Measurements from ENCODE around the gene EFNA4. TPM values are rescaled to one million over a fixed set of nuclear protein-coding genes. Genes with fewer than 3 reads are reported as not detected.

The EFNA4 gene
- total and polyA plus RNA-seq, 2 of the 8 experiments (the other 6 are each of a cell fraction or from before 2014, with no cell fraction given), result 21.9 to 23.9 TPM

- Histone ChIP-seq H3K18ac (ENCODE audit: extremely low read depth, low read length) (peak overlapping the region; percentile 83; the same call in 1 of the 2 replicates), H4K8ac (ENCODE audit: extremely low read depth, insufficient read depth, low read length) (no peak overlapping the region), H3K36me3 (ENCODE audit: control insufficient read depth in 2 of 4, insufficient read depth in 4 of 4, low read length in 3 of 4) (peaks cover 0 to 29% (median 13%) of the 10 kb centered on the region in 4 experiments; a peak in 4 of 8 replicates), H3K23ac (ENCODE audit: insufficient read length) (no peak overlapping the region), H3K14ac (ENCODE audit: insufficient read length) (no peak overlapping the region), H3K79me2 (ENCODE audit: control insufficient read depth in 1 of 2, insufficient read depth in 2 of 2, low read length in 2 of 2) (peaks cover 0 to 9% of the 10 kb centered on the region in 2 experiments; a peak in 2 of 4 replicates), H3K4me2 (ENCODE audit: insufficient read depth in 1 of 2, low read depth in 2 of 2, low read length in 2 of 2) (peak overlapping the region; percentile 4 to 59; a peak in 2 of 4 replicates), H3K9ac (replicated peaks in 1 of 4; ENCODE audit: extremely low read depth in 1 of 4, low read depth in 3 of 4, low read length in 3 of 4) (no peak overlapping the region; a peak in 2 of 7 replicates), H2BK120ac (replicated peaks; ENCODE audit: low read depth, low read length) (no peak overlapping the region), H4K20me1 (replicated peaks in 1 of 2; ENCODE audit: control insufficient read depth in 1 of 2, insufficient read depth in 2 of 2, low read length in 2 of 2) (no peaks in the 10 kb centered on the region), H3K27me3 (replicated peaks in 1 of 4; ENCODE audit: control insufficient read depth in 3 of 4, extremely low read depth in 1 of 4, insufficient read depth in 3 of 4, low read length in 3 of 4) (0 out of 7 replicates have a peak, but pooled peaks cover 0 to 2% (median 0%) of the 10 kb centered on the region in 4 experiments), H2BK15ac (ENCODE audit: low read length) (peak overlapping the region; percentile 16; the same call in 1 of the 2 replicates), H3K27ac (ENCODE audit: low read depth, low read length) (peak overlapping the region; percentile 71; the same call in 1 of the 2 replicates), H2BK5ac (ENCODE audit: low read depth, low read length) (peak overlapping the region; percentile 85; the same call in 1 of the 2 replicates), H3K56ac (replicated peaks; ENCODE audit: insufficient read length, low read depth, low read length) (no peak overlapping the region), H4K91ac (replicated peaks; ENCODE audit: insufficient read length, low read length) (peak overlapping the region; percentile 36), H3K9me3 (ENCODE audit: insufficient read depth in 2 of 2, low read depth in 1 of 2, low read length in 1 of 2) (no peaks in the 10 kb centered on the region), H3K79me1 (ENCODE audit: low read depth, low read length) (peaks cover 3% of the 10 kb centered on the region; the same call in 1 of the 2 replicates), H2BK12ac (ENCODE audit: low read depth, low read length) (peak overlapping the region; percentile 81), H3K4ac (replicated peaks; ENCODE audit: insufficient read length, low read depth, low read length) (no peak overlapping the region), H3K23me2 (ENCODE audit: low read depth, low read length) (no peaks in the 10 kb centered on the region), H4K5ac (ENCODE audit: insufficient read length, low read depth, low read length) (no peak overlapping the region), H2AFZ (ENCODE audit: low read length) (no peak overlapping the region), H2AK5ac (ENCODE audit: low read depth, low read length) (0 out of 2 replicates have a peak overlapping the region, but pooled peaks have one; percentile 32), H3K4me1 (replicated peaks in 1 of 4; ENCODE audit: control insufficient read depth in 3 of 4, insufficient read depth in 4 of 4, low read length in 3 of 4) (peaks cover 8 to 29% (median 23%) of the 10 kb centered on the region in 4 experiments), H2BK20ac (ENCODE audit: low read length) (peak overlapping the region; percentile 86), H3K4me3 (ENCODE audit: extremely low read depth in 1 of 4, insufficient read depth in 2 of 4, low read depth in 3 of 4, low read length in 4 of 4) (peak overlapping the region in 3 of 4 experiments; percentile 36 to 60 (median 42); a peak in 4 of 8 replicates)
- ChIA-PET CTCF (ENCODE audit: partially characterized antibody) (interaction anchor here (0.9 to 18.6 kb wide), 17 partner anchors 8 to 75 kb away, joined by 3 to 354 read pairs (median 7); partner anchors contain the start of genes ADAM15, DCST1, DCST2 and EFNA4), POLR2A (ENCODE audit: partially characterized antibody) (interaction anchor here (1.0 to 14.8 kb wide), 10 partner anchors 11 to 63 kb away, joined by 3 to 128 read pairs (median 10); partner anchors contain the start of genes ADAM15, CKS1B, DCST1 and DCST2)
- no peak for FAIRE-seq
- DNase-seq (ENCODE audit: low read depth in 1 of 2, low spot score in 2 of 2), result no peak
- TF ChIP-seq SIX5 (IDR thresholded peaks at IDR 0.05; ENCODE audit: low read depth, low read length) (no peak), NRF1 (IDR thresholded peaks at IDR 0.05; ENCODE audit: low read depth, low read length) (no peak), ZNF274 (IDR thresholded peaks at IDR 0.05; ENCODE audit: borderline replicate concordance, extremely low read depth, low read length) (no peak), CBX5 (IDR thresholded peaks at IDR 0.05; ENCODE audit: low read depth, low read length) (no peak), CEBPB (IDR thresholded peaks at IDR 0.05; ENCODE audit: low read depth, low read length) (no peak)
- 95% methylated on average over 26 of the region's 26 CpGs; no CpG with 5 or more reads in 1 of the 2 experiments for WGBS, 2 experiments (ENCODE audit: extremely low coverage in 1 of 2, insufficient coverage in 1 of 2, insufficient read length in 1 of 2, insufficient replicate concordance in 2 of 2, low coverage in 1 of 2, low lambda C conversion rate in 2 of 2, missing lambda C conversion rate in 1 of 2)
Measured at GRCh38 chr1:155016231-155016831, 47.2 kb upstream of the EFNA4 start.

Data from H1 (cell line).